ENCODE data around the gene NCKAP5.

DNA sequence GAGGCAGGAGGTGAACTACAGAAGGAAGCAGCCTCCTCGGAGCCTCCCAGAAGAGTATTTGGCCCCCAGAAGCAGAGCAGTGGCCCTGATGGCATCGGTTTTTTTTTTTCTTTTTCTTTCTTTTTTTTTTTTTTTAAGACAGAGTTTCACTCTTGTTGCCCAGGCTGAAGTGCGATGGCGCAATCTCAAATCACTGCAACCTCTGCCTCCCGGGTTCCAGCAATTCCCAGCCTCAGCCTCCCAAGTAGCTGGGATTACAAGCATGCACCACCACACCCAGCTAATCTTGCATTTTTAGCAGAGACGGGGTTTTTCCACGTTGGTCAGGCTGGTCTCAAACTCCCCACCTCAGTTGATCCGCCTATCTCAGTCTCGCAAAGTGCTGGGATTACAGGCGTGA, 34.8 kb upstream of the NCKAP5 start:
- no peak for TF ChIP-seq POLR2AphosphoS5 (IDR thresholded peaks at IDR 0.05; ENCODE audit: insufficient read depth in 1 of 2, low read depth in 1 of 2)
- TF ChIP-seq, protein P1, sequence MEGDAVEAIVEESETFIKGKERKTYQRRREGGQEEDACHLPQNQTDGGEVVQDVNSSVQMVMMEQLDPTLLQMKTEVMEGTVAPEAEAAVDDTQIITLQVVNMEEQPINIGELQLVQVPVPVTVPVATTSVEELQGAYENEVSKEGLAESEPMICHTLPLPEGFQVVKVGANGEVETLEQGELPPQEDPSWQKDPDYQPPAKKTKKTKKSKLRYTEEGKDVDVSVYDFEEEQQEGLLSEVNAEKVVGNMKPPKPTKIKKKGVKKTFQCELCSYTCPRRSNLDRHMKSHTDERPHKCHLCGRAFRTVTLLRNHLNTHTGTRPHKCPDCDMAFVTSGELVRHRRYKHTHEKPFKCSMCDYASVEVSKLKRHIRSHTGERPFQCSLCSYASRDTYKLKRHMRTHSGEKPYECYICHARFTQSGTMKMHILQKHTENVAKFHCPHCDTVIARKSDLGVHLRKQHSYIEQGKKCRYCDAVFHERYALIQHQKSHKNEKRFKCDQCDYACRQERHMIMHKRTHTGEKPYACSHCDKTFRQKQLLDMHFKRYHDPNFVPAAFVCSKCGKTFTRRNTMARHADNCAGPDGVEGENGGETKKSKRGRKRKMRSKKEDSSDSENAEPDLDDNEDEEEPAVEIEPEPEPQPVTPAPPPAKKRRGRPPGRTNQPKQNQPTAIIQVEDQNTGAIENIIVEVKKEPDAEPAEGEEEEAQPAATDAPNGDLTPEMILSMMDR (IDR thresholded peaks at IDR 0.05): no peak

Data from vagina (tissue), 2 donors.